SK-N-SH (cell line): ENCODE data around the gene ADGRG3.
A peak's percentile ranks its signal among the peaks of the same experiment; 100 is the strongest.

ENCODE experiments used
- EP300 ChIP-seq, 2 experiments: IDR thresholded peaks; 2 replicates each; pipeline versions ENCODE4 v1.4.0 to v1.6.1; 2012; ENCODE audit warnings: borderline replicate concordance in 1 of 2, low read depth in 1 of 2, low read length in 1 of 2
- FOXM1 ChIP-seq: IDR thresholded peaks from 2 replicates; pipeline ENCODE4 v1.4.0; 2012; ENCODE audit warnings: low read depth, mild to moderate bottlenecking
- RCOR1 ChIP-seq: fragments of 150-350 bp; IDR thresholded peaks from 2 replicates; pipeline ENCODE4 v1.6.1; 2017; ENCODE audit warnings: antibody characterized with exemption, low read length
- TF ChIP-seq, protein P1 (sequence below): fragments of 200-600 bp; sonication (generic); IDR thresholded peaks from 2 replicates; pipeline ENCODE4 v1.6.1; 2017; ENCODE audit warnings: antibody characterized with exemption, mild to moderate bottlenecking, moderate library complexity
- TF ChIP-seq, protein P2 (sequence below): IDR thresholded peaks from 2 replicates; pipeline ENCODE4 v1.4.0; 2012; ENCODE audit warnings: low read depth

GRCh38 chr16:57645691-57646387 is 22.3 kb upstream of the ADGRG3 start:
- TF ChIP-seq, protein P1, sequence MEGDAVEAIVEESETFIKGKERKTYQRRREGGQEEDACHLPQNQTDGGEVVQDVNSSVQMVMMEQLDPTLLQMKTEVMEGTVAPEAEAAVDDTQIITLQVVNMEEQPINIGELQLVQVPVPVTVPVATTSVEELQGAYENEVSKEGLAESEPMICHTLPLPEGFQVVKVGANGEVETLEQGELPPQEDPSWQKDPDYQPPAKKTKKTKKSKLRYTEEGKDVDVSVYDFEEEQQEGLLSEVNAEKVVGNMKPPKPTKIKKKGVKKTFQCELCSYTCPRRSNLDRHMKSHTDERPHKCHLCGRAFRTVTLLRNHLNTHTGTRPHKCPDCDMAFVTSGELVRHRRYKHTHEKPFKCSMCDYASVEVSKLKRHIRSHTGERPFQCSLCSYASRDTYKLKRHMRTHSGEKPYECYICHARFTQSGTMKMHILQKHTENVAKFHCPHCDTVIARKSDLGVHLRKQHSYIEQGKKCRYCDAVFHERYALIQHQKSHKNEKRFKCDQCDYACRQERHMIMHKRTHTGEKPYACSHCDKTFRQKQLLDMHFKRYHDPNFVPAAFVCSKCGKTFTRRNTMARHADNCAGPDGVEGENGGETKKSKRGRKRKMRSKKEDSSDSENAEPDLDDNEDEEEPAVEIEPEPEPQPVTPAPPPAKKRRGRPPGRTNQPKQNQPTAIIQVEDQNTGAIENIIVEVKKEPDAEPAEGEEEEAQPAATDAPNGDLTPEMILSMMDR: no peak
- TF ChIP-seq RCOR1 (no peak), FOXM1 (no peak), EP300 (IDR thresholded peaks at IDR 0.05; ENCODE audit: borderline replicate concordance in 1 of 2, low read depth in 1 of 2, low read length in 1 of 2) (peak in 1 of 2 experiments; percentile 34; a peak in 1 of 4 replicates)
- TF ChIP-seq, protein P2, sequence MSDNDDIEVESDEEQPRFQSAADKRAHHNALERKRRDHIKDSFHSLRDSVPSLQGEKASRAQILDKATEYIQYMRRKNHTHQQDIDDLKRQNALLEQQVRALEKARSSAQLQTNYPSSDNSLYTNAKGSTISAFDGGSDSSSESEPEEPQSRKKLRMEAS: 0 out of 2 replicates have a peak, but pooled peaks have one; percentile 22
